Activated T-helper 17 cell treated with anti-CD3 and anti-CD28 coated beads, Interleukin-2, amount 50 U/mL, for 72 hours (primary cell): Measurements from ENCODE around the gene HSP90AA1. TPM values are rescaled to one million over a fixed set of nuclear protein-coding genes. Genes with fewer than 3 reads are reported as not detected.
A peak's percentile ranks its signal among the peaks of the same experiment; 100 is the strongest.
"Not testable (repeated sequence)": the region's sequence is repeated elsewhere in the genome, so short reads cannot be mapped to it uniquely, and the experiment has no call there.

ENCODE experiments used
- ATAC-seq: fragments of 150-1000 bp; cut with Tn5 transposase; replicated peaks from 2 replicates; pipeline ENCODE4 v1.10.0; 2021; ENCODE audit warnings: mild to moderate bottlenecking, moderate library complexity
- H3K27ac Mint-ChIP-seq: one replicate; pipeline ENCODE4 v1.8.0; 2022; ENCODE audit warnings: mixed read lengths
- H3K27me3 Mint-ChIP-seq: one replicate; pipeline ENCODE4 v1.8.0; 2022; ENCODE audit warnings: mixed read lengths
- H3K36me3 Mint-ChIP-seq: one replicate; pipeline ENCODE4 v1.8.0; 2022; ENCODE audit warnings: low read depth, mild to moderate bottlenecking, mixed read lengths
- H3K4me1 Mint-ChIP-seq: one replicate; pipeline ENCODE4 v1.8.0; 2022; ENCODE audit warnings: mixed read lengths
- H3K4me3 Mint-ChIP-seq: one replicate; pipeline ENCODE4 v1.8.0; 2022; ENCODE audit warnings: mild to moderate bottlenecking, mixed read lengths
- H3K9me3 Mint-ChIP-seq: one replicate; pipeline ENCODE4 v1.8.0; 2022; ENCODE audit warnings: mixed read lengths
- total RNA-seq, 2 donors: library from RNA; stranded (reverse); gene quantifications; one replicate each; pipeline ENCODE4 v1.2.3, GENCODE V29; 2022

The HSP90AA1 gene
- 1,000 to 10,000 TPM in 1 of 2 donors, 100 to 1,000 TPM in 1; 639 to 1,352 TPM for total RNA-seq

- no peaks in the 10 kb centered on the region for H3K27me3 Mint-ChIP-seq
- peaks cover 49% of the 10 kb centered on the region for H3K36me3 Mint-ChIP-seq
- H3K27ac Mint-ChIP-seq, result peak within 1 kb of the TSS; percentile 91
- peaks cover 40% of the 10 kb centered on the region for H3K4me1 Mint-ChIP-seq
- peak within 1 kb of the TSS; percentile 94 for H3K4me3 Mint-ChIP-seq
- ATAC-seq, result peak; percentile 77
- no peaks in the 10 kb centered on the region for H3K9me3 Mint-ChIP-seq
Measured at GRCh38 chr14:102086972-102087761, at the start of gene HSP90AA1. HSP90AA1 (minus strand) TSS chr14:102087044; CDS start chr14:102086378, 666 bp downstream.

- H3K36me3 Mint-ChIP-seq, result peaks cover 21% of the 10 kb centered on the region
- ATAC-seq, H3K4me3 Mint-ChIP-seq, H3K27me3 Mint-ChIP-seq, H3K4me1 Mint-ChIP-seq, H3K27ac Mint-ChIP-seq, H3K9me3 Mint-ChIP-seq: not testable (repeated sequence)
Measured at GRCh38 chr14:102135456-102135855, 48.6 kb upstream of the HSP90AA1 start.

- peaks cover 18% of the 10 kb centered on the region for H3K36me3 Mint-ChIP-seq
- not testable (repeated sequence) for H3K27me3 Mint-ChIP-seq, H3K9me3 Mint-ChIP-seq, ATAC-seq, H3K4me3 Mint-ChIP-seq, H3K4me1 Mint-ChIP-seq, H3K27ac Mint-ChIP-seq
Measured at GRCh38 chr14:102134719-102135118, 47.9 kb upstream of the HSP90AA1 start.

- not testable (repeated sequence) for H3K4me3 Mint-ChIP-seq, H3K4me1 Mint-ChIP-seq, H3K27me3 Mint-ChIP-seq, H3K27ac Mint-ChIP-seq, ATAC-seq, H3K9me3 Mint-ChIP-seq
- H3K36me3 Mint-ChIP-seq, result peaks cover 16% of the 10 kb centered on the region
Measured at GRCh38 chr14:102134021-102134420, 47.2 kb upstream of the HSP90AA1 start.

- no peak for ATAC-seq
- Mint-ChIP-seq H3K4me1 (no peaks in the 10 kb centered on the region), H3K36me3 (peaks cover 16% of the 10 kb centered on the region), H3K27me3 (no peaks in the 10 kb centered on the region), H3K9me3 (no peaks in the 10 kb centered on the region), H3K27ac (no peak overlapping the region), H3K4me3 (no peak overlapping the region)
Measured at GRCh38 chr14:102131741-102132140, 44.9 kb upstream of the HSP90AA1 start.

GRCh38 chr14:102126807-102127455, 40.1 kb upstream of the HSP90AA1 start:
- Mint-ChIP-seq H3K36me3 (no peaks in the 10 kb centered on the region), H3K4me3 (no peak overlapping the region), H3K27ac (no peak overlapping the region), H3K4me1 (no peaks in the 10 kb centered on the region), H3K27me3 (no peaks in the 10 kb centered on the region), H3K9me3 (no peaks in the 10 kb centered on the region)
- ATAC-seq, result no peak

- H3K27me3 Mint-ChIP-seq, result no peaks in the 10 kb centered on the region
- H3K27ac Mint-ChIP-seq, result no peak overlapping the region
- ATAC-seq, result no peak
- H3K4me1 Mint-ChIP-seq, result no peaks in the 10 kb centered on the region
- no peak overlapping the region for H3K4me3 Mint-ChIP-seq
- no peaks in the 10 kb centered on the region for H3K9me3 Mint-ChIP-seq
- H3K36me3 Mint-ChIP-seq, result no peaks in the 10 kb centered on the region
Measured at GRCh38 chr14:102125546-102125945, 38.7 kb upstream of the HSP90AA1 start.

GRCh38 chr14:102124419-102124818, 37.6 kb upstream of the HSP90AA1 start:
- Mint-ChIP-seq H3K9me3 (no peaks in the 10 kb centered on the region), H3K36me3 (no peaks in the 10 kb centered on the region), H3K27me3 (no peaks in the 10 kb centered on the region), H3K4me3 (no peak overlapping the region), H3K4me1 (no peaks in the 10 kb centered on the region), H3K27ac (no peak overlapping the region)
- ATAC-seq, result no peak

GRCh38 chr14:102121567-102121966, 34.7 kb upstream of the HSP90AA1 start:
- Mint-ChIP-seq H3K36me3 (no peaks in the 10 kb centered on the region), H3K27ac (no peak overlapping the region), H3K9me3 (no peaks in the 10 kb centered on the region), H3K27me3 (no peaks in the 10 kb centered on the region), H3K4me1 (no peaks in the 10 kb centered on the region), H3K4me3 (no peak overlapping the region)
- no peak for ATAC-seq

GRCh38 chr14:102120888-102121287, 34.0 kb upstream of the HSP90AA1 start:
- no peaks in the 10 kb centered on the region for H3K9me3 Mint-ChIP-seq
- no peaks in the 10 kb centered on the region for H3K36me3 Mint-ChIP-seq
- H3K27ac Mint-ChIP-seq, result no peak overlapping the region
- no peak for ATAC-seq
- H3K4me1 Mint-ChIP-seq, result no peaks in the 10 kb centered on the region
- no peaks in the 10 kb centered on the region for H3K27me3 Mint-ChIP-seq
- H3K4me3 Mint-ChIP-seq, result no peak overlapping the region

GRCh38 chr14:102117852-102118251, 31.0 kb upstream of the HSP90AA1 start:
- Mint-ChIP-seq H3K4me3 (no peak overlapping the region), H3K27me3 (no peaks in the 10 kb centered on the region), H3K4me1 (no peaks in the 10 kb centered on the region), H3K27ac (no peak overlapping the region), H3K9me3 (no peaks in the 10 kb centered on the region), H3K36me3 (no peaks in the 10 kb centered on the region)
- ATAC-seq, result no peak

- Mint-ChIP-seq H3K27me3 (no peaks in the 10 kb centered on the region), H3K36me3 (no peaks in the 10 kb centered on the region), H3K4me1 (no peaks in the 10 kb centered on the region), H3K27ac (no peak overlapping the region), H3K4me3 (no peak overlapping the region), H3K9me3 (no peaks in the 10 kb centered on the region)
- ATAC-seq, result no peak
Measured at GRCh38 chr14:102116361-102117180, 29.7 kb upstream of the HSP90AA1 start.

- Mint-ChIP-seq H3K36me3 (no peaks in the 10 kb centered on the region), H3K4me3 (no peak overlapping the region), H3K4me1 (no peaks in the 10 kb centered on the region), H3K27me3 (no peaks in the 10 kb centered on the region), H3K9me3 (no peaks in the 10 kb centered on the region), H3K27ac (no peak overlapping the region)
- ATAC-seq, result no peak
Measured at GRCh38 chr14:102111101-102111500, 24.3 kb upstream of the HSP90AA1 start.

- H3K27ac Mint-ChIP-seq, ATAC-seq, H3K9me3 Mint-ChIP-seq, H3K4me1 Mint-ChIP-seq, H3K4me3 Mint-ChIP-seq, H3K36me3 Mint-ChIP-seq, H3K27me3 Mint-ChIP-seq: not testable (repeated sequence)
Measured at GRCh38 chr14:102109332-102109731, 22.5 kb upstream of the HSP90AA1 start.
